Stimulated activated CD4-positive, alpha-beta T cell treated with anti-CD3 and anti-CD28 coated beads, Interleukin-2, amount 100 ng/mL, for 24 hours (primary cell): ENCODE results near the gene PON2.
A peak's percentile ranks its signal among the peaks of the same experiment; 100 is the strongest.
"Not testable (repeated sequence)": the region's sequence is repeated elsewhere in the genome, so short reads cannot be mapped to it uniquely, and the experiment has no call there.

Experiments
- DNase-seq, 2 donors: peaks; one replicate each; pipeline ENCODE4 v3.0.0-alpha.2; 2020

PON2 gene

DNA sequence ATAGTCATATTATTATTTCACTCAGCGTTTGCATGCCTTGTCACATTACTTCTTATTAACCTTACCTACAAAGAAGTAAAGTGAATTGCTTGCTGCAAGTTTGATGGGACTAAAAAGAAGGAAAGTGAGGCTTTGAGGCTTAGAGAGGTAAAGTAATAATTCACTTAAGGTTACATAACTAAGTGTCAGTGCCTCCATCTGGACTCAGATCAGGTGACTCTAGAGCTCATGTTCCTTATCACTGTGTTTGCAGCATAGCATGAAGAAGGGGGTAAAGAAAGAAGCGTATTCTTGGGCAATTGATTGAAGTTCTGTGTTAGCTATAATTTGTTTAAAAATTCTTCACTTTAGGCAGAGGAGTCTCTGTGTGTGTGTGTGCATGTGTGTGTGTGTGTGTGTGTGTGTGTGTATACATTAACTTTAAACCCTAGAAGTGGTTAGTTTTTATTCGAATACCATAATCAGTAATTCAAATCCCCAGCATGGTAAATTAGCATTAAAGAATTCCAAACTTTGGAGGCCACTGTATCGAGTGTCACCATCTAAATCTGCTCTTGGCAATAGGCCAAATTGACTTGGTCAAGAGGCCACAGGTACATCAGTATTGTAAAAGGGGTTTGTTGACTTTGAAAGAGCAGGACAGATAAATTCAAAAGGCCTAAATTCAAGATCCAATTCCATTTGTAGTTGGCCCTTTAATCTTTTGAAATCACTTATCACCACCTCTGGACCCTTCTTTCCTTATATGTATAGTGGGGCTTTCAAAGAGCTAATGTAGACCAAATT is 36.5 kb downstream of the PON2 start:
- DNase-seq = no peak

DNA sequence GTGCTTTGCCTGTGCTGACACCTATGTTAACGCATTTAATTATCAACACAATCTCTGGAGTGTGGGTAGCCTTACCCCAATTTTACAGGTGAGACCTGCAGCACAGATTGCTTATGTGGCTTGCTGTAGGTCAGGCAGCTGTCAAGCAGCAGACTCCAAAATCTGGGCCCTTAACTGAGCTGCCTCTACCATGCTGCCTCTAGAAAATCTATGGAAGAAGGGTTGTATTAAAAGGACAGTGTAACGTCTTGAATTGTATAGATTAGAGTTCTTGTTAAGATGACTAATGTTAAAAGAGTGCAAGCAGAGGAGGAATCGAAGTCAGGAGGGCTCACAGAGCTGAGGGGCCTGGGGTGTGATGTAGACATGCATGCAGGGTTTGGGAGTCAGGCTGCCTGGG is 37.4 kb downstream of the PON2 start:
- no peak for DNase-seq

DNA sequence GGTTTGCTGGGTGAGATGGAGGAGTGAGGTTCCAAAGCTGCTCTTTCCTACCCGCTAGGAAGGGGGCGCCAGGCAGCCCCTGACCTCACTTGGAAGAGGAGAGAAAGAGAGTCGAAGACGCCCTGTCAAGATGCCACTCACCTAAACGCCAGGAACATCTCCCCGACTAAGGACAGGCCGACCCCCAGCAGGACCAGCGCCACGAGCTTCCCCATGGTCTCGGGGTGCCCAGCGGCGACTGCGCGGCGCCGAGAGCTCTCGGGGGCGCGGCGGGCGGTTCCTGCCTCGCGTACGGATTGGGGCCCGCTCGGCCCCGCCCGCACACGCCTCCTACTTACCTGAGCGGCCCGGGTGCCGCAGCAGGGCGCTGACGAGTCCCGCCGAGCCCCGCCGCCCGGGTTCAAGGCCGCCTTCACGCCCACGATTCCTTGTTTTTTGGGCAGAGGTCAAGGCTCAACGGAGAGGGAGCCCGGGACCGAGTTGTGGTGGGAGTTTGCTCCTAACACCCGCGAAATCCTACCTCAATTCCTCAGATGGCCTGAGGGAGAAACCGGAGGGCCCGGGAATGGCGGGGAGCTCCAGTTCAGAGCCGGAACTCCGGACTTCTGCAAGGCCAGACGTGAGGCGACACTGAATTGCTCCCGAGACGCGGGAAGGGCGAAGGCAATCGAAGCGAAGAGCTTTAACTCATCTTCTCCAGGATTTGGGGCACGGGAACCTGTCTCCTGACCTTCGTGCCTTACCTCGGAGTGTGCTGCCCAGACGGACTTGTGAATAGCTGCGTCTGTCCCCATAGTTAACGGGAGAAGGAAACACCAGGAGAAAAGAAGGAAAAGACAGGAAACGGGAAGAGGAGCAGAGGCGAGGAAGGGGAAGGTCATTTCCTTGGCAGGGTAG is 38.4 kb downstream of the PON2 start, which contains the start of gene PON3:
Gene PON3 (minus strand): TSS at position 240 of the 897 bp plus-strand sequence. CDS start 25 bp downstream, at position 215.
- peak in 1 of 2 donors; percentile 17 for DNase-seq

DNA sequence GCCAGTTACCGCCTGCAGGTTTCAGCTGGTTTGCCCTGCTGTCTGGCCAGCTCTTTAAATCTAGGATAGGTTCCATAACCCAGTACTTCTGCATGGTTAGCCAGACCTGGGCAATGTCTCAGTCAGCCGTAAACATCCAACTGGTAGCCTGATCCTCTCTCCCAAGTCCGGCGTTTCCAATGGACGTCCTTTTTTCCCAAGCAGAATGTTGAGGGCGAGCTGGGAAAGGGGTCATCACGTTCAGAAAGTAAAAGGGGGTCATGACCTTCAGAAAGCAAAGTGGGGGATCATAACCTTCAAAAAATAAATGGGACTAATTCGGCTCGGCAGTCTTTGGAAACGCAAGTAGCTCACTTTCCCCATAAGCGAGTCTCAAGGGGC is 39.1 kb downstream of the PON2 start:
- DNase-seq = no peak

DNA sequence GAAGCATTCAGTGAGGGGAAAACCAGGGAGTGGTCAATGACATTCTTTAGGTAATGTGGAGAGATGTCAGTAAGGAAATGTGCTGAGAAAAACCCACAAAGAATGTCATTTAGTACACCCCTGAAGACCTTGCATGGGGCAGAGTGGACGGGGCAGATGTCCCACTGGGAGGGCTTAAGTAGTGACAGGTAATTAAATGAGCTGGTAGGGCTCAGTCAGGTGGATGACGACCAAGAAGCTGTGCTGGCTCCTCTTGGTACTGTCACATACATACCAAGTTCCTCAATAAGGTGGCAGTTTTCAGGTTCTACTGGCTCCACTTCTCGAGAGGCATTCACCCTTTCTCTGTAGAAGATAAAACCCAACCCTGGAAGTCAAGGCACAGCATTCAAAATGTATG is 40.5 kb downstream of the PON2 start:
- no peak for DNase-seq

DNA sequence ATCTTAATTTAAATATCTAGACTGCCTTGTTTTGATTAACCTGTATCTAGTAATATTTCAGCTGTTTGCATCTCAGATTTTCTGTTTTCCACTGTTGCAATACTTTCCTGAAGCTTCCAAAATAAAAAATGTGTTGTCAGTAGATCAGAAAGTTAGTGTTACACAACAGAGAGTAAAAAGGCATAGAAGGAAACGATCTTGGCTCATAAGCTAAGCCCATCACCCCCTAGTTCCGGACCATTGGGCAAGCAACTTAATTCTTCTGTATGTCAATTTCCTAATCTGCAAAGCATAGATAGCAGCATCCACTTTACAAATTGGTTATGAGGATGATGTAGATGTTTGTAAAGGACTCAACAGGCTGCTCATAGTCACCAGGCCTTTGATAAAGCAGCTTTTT is 43.1 kb downstream of the PON2 start:
- no peak for DNase-seq

DNA sequence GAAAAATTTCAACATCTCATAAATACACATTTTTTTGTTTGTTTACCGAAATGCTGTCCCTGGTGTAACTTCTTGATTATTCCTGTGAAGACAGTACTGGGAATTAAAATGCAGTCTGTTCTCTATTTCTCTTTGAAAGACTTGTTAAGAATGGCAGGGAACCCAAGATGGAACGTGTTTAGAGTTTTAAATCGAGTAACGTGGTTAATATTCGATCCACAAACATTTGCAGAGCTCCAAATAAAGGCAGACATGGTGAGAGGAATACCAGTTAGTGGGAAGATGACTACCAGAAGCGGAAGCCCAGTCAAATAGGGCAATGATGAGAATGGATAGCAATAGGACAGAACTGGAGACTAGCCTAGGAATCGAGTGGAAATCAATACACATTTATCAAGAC is 45.3 kb downstream of the PON2 start:
- DNase-seq = no peak

DNA sequence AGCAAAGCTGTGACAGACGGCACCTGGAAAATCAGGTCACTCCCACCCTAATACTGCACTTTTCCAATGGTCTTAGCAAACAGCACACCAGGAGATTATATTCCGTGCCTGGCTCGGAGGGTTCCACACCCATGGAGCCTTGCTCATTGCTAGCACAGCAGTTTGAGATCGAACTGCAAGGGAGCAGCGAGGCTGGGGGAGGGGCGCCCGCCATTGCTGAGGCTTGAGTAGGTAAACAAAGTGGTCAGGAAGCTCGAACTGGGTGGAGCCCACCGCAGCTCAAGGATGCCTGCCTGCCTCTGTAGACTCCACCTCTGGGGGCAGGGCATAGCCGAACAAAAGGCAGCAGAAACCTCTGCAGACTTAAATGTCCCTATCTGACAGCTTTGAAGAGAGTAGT is 55.4 kb downstream of the PON2 start:
- DNase-seq = not testable (repeated sequence)

DNA sequence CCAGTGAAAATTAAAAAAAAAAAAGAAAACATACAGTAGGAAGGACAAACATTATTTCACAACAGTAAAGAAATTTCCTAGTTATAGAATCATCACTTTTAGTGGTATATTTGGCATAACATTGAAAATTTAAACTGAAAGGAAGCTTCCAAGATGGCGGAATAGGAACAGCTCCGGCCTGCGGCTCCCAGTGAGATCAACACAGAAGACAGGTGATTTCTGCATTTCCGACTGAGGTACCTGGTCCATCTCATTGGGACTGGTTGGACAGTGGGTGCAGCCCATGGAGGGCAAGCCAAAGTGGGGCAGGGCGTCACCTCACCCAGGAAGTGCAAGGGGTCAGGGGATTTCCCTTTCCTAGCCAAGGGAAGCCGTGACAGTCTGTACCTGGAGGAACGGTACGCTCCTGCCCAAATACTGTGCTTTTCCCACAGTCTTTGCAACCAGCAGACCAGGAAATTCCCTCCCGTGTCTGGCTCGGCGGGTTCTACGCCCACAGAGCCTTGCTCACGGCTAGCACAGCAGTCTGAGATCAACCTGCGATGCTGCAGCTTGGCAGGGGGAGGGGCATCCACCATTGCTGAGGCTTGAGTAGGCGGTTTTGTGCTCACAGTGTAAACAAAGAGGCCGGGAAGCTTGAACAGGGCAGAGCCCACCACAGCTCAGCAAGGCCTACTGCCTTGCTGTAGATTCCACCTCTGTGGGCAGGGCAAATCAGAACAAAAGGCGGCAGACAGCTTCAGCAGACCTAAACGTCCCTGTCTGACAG is 58.0 kb downstream of the PON2 start:
- no peak for DNase-seq

DNA sequence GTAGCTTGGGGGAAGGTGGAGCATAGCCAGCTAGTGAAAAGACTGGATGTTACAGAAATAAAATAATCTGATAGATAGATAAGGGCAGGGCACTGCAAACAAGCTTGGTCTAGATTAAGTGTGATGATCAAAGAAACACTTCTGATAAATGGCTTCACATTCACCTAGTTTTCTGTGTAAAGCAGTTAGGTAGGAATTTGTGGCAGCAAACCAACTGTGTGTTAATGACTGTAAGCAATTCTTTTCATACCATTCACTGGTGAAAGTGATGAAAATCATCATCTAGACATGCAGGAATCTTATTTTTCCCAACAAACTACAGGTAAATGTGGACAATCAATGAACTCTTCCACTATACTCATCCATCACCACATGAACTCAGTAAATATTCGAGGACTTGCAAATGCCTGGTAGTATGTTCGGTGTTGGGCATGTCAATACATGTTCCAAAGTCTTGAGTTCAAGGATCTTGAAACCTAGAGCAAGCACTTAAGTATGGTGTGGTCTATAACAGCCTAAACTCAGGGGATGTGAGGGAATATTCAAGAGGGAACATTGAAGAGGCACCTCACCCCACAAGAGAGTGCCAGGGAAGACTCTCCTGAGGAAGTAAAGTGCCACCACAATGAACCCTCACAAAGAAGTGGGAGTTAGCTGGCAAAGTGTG is 59.1 kb downstream of the PON2 start:
- DNase-seq = no peak

DNA sequence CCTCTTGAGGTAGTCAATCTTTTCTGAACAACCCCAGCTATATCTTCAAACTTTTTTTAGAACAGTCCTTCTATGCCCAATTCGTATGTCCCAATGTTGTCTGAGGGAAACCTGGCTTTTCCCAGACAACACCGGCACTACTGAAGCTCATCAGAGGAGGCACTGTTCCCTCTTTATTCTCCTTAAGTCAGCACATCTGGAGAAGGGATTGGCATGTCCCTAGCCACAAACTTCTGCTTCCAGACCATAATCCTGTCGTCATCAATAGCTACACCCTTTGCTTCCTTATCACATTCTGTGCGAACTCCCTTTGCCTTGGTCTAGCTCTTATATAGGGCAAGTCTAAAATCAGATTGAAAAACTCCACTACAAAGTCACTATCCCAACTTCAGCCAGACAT is 61.5 kb downstream of the PON2 start:
- no peak for DNase-seq

DNA sequence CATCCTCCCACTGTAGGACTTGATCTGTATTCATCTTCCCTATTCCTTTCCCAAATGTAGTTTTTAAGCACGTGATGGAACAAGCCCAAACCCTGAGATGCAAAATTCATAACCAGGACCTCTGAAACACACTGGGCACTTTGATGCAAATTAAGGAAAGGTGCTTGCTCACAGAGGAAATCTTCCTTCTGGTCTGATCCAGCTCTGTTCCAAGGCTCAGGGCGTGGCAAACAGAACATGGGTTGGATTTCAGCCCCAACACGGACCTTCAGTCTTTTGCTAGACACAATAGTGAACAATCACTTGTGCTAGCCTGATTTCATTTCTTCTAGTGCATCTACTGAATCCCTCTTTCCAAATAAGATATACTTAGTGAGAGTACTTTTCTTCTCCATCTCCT is 66.6 kb downstream of the PON2 start:
- no peak for DNase-seq

DNA sequence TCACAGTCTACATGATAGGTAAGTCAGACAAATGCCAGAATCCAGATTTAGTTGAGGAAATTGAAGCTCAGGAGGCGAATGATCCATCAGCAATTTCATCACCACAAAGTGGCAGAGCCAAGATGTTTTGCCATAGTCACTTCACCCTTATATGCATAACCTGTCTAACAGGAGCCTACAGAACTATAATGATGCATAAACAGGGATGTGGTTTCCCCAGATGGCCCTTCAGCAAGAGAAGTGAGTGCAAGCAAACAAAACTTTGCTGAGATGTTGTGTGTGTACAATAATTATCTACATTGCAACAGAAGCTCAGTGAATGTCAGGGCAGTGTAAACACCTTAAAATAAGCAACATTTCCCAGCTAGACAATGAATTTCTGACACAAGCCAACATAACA is 67.2 kb downstream of the PON2 start:
- DNase-seq = no peak

DNA sequence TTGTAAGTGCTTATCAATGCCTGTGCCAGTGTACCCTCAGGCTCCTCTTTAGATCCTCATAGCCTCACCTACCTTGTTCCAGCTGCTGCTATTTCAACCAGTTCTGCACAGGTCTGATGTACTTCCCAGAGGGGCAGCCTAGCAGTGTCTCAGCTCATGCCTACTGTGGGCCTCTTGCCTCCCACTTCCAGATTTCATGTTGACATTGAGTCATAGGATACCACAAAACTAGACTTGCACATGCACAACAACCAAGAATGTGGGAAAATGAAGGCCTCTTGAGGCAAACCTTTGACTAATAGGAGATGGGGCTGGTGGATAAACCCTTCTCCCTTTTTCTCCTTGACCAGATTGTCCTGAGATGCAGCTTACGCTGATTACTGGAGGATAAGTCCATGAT is 69.7 kb downstream of the PON2 start:
- no peak for DNase-seq

DNA sequence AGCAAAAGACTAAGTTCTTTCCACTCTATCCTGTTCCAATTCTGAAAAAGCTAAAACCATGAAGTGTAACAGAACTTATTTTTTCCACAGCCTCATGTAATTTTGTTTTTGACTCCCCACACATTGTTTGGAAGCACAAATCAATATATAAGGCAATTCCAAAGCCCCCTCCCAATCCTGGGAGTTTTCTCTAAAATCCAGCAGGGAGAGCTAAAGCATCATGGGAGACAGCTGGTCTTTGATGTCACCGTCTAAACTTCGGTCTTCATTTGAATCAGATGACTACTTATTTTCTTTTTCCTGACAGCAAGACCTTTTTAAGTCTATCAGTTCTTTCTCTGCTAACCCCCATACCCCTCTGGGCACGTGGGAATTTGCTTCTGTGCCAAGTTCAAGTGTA is 77.2 kb downstream of the PON2 start:
- no peak for DNase-seq
